Measurements from ENCODE around the gene ABCC8. TPM values are rescaled to one million over a fixed set of nuclear protein-coding genes. Genes with fewer than 3 reads are reported as not detected.

Gene ABCC8
- total and polyA plus RNA-seq, 4 donors = 1.2 to 14.9 (median 3.1) TPM

DNA sequence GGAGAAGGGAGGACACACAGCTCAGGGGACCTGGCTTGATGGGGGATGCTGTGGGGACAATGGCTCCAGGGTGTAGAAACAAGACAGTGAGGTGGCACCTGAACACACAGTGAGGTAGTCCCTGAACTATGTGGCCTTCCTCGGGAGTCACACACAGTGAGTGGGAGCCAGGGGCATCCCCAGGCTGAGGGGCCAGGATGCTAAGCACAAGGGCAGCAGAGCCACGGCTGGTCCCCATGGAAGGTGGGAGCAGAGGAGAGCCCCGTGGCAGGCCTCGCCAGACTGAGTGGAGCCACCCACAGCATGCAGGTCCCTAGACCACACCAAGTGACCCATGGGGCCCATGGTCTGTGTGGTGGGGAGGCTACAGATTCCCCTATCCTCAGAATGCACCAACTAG is 26.0 kb upstream of the ABCC8 start:
- Histone ChIP-seq H3K27me3 (ENCODE audit: control insufficient read depth in 3 of 3, insufficient read depth in 3 of 3, low read length in 2 of 3) (no peaks in the 10 kb centered on the region), H3K27ac (ENCODE audit: low read depth in 1 of 2, low read length in 1 of 2) (no peak overlapping the region), H3K4me3 (no peak overlapping the region), H3K36me3 (ENCODE audit: control insufficient read depth in 4 of 4, insufficient read depth in 4 of 4, low read length in 4 of 4) (no peaks in the 10 kb centered on the region), H3K4me1 (ENCODE audit: control insufficient read depth in 5 of 5, insufficient read depth in 5 of 5, low read length in 5 of 5) (no peaks in the 10 kb centered on the region), H3K9ac (ENCODE audit: insufficient read depth in 1 of 2, low read length in 2 of 2) (no peak overlapping the region), H3K9me3 (ENCODE audit: control insufficient read depth in 4 of 4, insufficient read depth in 3 of 4, low read length in 3 of 4) (no peaks in the 10 kb centered on the region)
- 83 to 91% methylated on average over 4 of the region's 4 CpGs for WGBS, 2 donors
- no peak for ATAC-seq (ENCODE audit: insufficient read depth, low FRiP score)
- TF ChIP-seq, protein P1, sequence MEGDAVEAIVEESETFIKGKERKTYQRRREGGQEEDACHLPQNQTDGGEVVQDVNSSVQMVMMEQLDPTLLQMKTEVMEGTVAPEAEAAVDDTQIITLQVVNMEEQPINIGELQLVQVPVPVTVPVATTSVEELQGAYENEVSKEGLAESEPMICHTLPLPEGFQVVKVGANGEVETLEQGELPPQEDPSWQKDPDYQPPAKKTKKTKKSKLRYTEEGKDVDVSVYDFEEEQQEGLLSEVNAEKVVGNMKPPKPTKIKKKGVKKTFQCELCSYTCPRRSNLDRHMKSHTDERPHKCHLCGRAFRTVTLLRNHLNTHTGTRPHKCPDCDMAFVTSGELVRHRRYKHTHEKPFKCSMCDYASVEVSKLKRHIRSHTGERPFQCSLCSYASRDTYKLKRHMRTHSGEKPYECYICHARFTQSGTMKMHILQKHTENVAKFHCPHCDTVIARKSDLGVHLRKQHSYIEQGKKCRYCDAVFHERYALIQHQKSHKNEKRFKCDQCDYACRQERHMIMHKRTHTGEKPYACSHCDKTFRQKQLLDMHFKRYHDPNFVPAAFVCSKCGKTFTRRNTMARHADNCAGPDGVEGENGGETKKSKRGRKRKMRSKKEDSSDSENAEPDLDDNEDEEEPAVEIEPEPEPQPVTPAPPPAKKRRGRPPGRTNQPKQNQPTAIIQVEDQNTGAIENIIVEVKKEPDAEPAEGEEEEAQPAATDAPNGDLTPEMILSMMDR (IDR thresholded peaks at IDR 0.05; ENCODE audit: control extremely low read depth, extremely low read depth) = no peak
- DNase-seq = no peak

DNA sequence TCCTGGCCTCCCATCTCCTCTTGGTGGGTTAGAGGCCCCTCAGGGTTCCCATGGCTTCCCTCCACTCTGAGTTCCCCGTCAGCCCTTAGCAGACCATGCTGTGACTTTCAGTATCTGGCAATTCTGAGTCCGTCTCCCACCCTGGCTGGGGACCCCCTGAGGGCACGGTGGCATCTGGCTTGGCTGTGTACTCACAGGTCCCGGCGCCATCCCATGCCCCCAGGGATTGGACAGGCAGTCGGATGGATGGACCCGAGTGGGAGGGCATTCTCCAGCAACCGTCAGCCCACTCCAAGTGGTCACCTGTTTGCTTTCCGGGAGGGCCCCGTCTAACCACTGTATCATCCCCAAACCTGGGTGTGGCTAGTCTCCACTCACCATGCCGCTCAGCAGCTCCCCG is 24.0 kb upstream of the ABCC8 start:
- TF ChIP-seq, protein P1 (IDR thresholded peaks at IDR 0.05; ENCODE audit: control extremely low read depth, extremely low read depth) = no peak
- Histone ChIP-seq H3K4me3 (no peak overlapping the region), H3K36me3 (ENCODE audit: control insufficient read depth in 4 of 4, insufficient read depth in 4 of 4, low read length in 4 of 4) (no peaks in the 10 kb centered on the region), H3K9me3 (ENCODE audit: control insufficient read depth in 4 of 4, insufficient read depth in 3 of 4, low read length in 3 of 4) (no peaks in the 10 kb centered on the region), H3K27ac (ENCODE audit: low read depth in 1 of 2, low read length in 1 of 2) (no peak overlapping the region), H3K27me3 (ENCODE audit: control insufficient read depth in 3 of 3, insufficient read depth in 3 of 3, low read length in 2 of 3) (no peaks in the 10 kb centered on the region), H3K9ac (ENCODE audit: insufficient read depth in 1 of 2, low read length in 2 of 2) (no peak overlapping the region), H3K4me1 (ENCODE audit: control insufficient read depth in 5 of 5, insufficient read depth in 5 of 5, low read length in 5 of 5) (no peaks in the 10 kb centered on the region)
- no peak for ATAC-seq (ENCODE audit: insufficient read depth, low FRiP score)
- 93% methylated on average over 12 of the region's 12 CpGs for WGBS, 2 donors
- no peak for DNase-seq

GRCh38 chr11:17498475-17498874 is 21.8 kb upstream of the ABCC8 start:
- H3K36me3 ChIP-seq (ENCODE audit: control insufficient read depth in 4 of 4, insufficient read depth in 4 of 4, low read length in 4 of 4) = no peaks in the 10 kb centered on the region
- DNase-seq (no peak), ATAC-seq (ENCODE audit: insufficient read depth, low FRiP score) (no peak)
- H3K4me3 ChIP-seq = no peak overlapping the region
- no peak overlapping the region for H3K9ac ChIP-seq (ENCODE audit: insufficient read depth in 1 of 2, low read length in 2 of 2)
- H3K4me1 ChIP-seq (ENCODE audit: control insufficient read depth in 5 of 5, insufficient read depth in 5 of 5, low read length in 5 of 5) = no peaks in the 10 kb centered on the region
- H3K27ac ChIP-seq (ENCODE audit: low read depth in 1 of 2, low read length in 1 of 2) = no peak overlapping the region
- 84 to 85% methylated on average over 5 of the region's 5 CpGs for WGBS, 2 donors
- TF ChIP-seq, protein P1 (IDR thresholded peaks at IDR 0.05; ENCODE audit: control extremely low read depth, extremely low read depth) = no peak
- H3K9me3 ChIP-seq (ENCODE audit: control insufficient read depth in 4 of 4, insufficient read depth in 3 of 4, low read length in 3 of 4) = no peaks in the 10 kb centered on the region
- no peaks in the 10 kb centered on the region for H3K27me3 ChIP-seq (ENCODE audit: control insufficient read depth in 3 of 3, insufficient read depth in 3 of 3, low read length in 2 of 3)

- no peaks in the 10 kb centered on the region for H3K36me3 ChIP-seq (ENCODE audit: control insufficient read depth in 4 of 4, insufficient read depth in 4 of 4, low read length in 4 of 4)
- no peak overlapping the region for H3K9ac ChIP-seq (ENCODE audit: insufficient read depth in 1 of 2, low read length in 2 of 2)
- no peaks in the 10 kb centered on the region for H3K27me3 ChIP-seq (ENCODE audit: control insufficient read depth in 3 of 3, insufficient read depth in 3 of 3, low read length in 2 of 3)
- no peak overlapping the region for H3K4me3 ChIP-seq
- TF ChIP-seq, protein P1 (IDR thresholded peaks at IDR 0.05; ENCODE audit: control extremely low read depth, extremely low read depth) = no peak
- ATAC-seq (ENCODE audit: insufficient read depth, low FRiP score) (no peak), DNase-seq (no peak)
- no peak overlapping the region for H3K27ac ChIP-seq (ENCODE audit: low read depth in 1 of 2, low read length in 1 of 2)
- no peaks in the 10 kb centered on the region for H3K9me3 ChIP-seq (ENCODE audit: control insufficient read depth in 4 of 4, insufficient read depth in 3 of 4, low read length in 3 of 4)
- H3K4me1 ChIP-seq (ENCODE audit: control insufficient read depth in 5 of 5, insufficient read depth in 5 of 5, low read length in 5 of 5) = no peaks in the 10 kb centered on the region
- WGBS, 2 donors = 22 to 43% methylated on average over 4 of the region's 4 CpGs
These were observed 21.4 kb upstream of the ABCC8 start for GRCh38 chr11:17498058-17498457.

Measured in lung (tissue), 12 donors.